Colonic mucosa (tissue), 4 donors: ENCODE results near the gene EXT2. TPM values are rescaled to one million over a fixed set of nuclear protein-coding genes. Genes with fewer than 3 reads are reported as not detected.

Experiments
- DNase-seq: peaks from one replicate; pipeline ENCODE4 v3.0.0-alpha.2; 2020
- H3K27ac ChIP-seq: fragments of 200-600 bp; one replicate; pipeline ENCODE4 v1.8.0; 2021
- H3K27me3 ChIP-seq: fragments of 200-600 bp; one replicate; pipeline ENCODE4 v1.8.0; 2021
- H3K36me3 ChIP-seq: fragments of 200-600 bp; one replicate; pipeline ENCODE4 v1.8.0; 2021
- H3K4me1 ChIP-seq: fragments of 200-600 bp; one replicate; pipeline ENCODE4 v1.8.0; 2021; ENCODE audit warnings: mild to moderate bottlenecking
- H3K4me3 ChIP-seq: fragments of 200-600 bp; one replicate; pipeline ENCODE4 v1.8.0; 2021
- H3K9ac ChIP-seq, 2 donors: one replicate each; pipeline ENCODE4 v1.7.0; 2013; ENCODE audit warnings: control low read depth in 2 of 2, low read depth in 2 of 2, low read length in 2 of 2
- H3K9me3 ChIP-seq: fragments of 200-600 bp; one replicate; pipeline ENCODE4 v1.8.0; 2021
- intact Hi-C: fragments of 100-400 bp; cut with DNase I; formaldehyde crosslinking; loops from one replicate; pipeline ENCODE4 v1.14.1; 2022
- total RNA-seq, 2 donors: library from RNA; stranded (reverse); fragmentation: NEBNext Ultra II Directional in 1 of 2; extraction: Animal tissue kit (Norgen Biotek cat#: 25700) in 1 of 2; gene quantifications; one replicate each; pipeline ENCODE4 v1.2.1, GENCODE V29; 2021
- TF ChIP-seq, protein P1 (sequence below): fragments of 200-600 bp; IDR thresholded peaks from one replicate; pipeline ENCODE4 v1.8.0; 2022; ENCODE audit warnings: antibody characterized with exemption, mild to moderate bottlenecking
- donor health status: healthy.
- donor health status: DM: no; HTN: no; CAD: no.
- donor health status: DM: no; HTN: no; CAD: no.

Gene EXT2
- total RNA-seq, 2 donors from 2014 or later, result 53.2 to 54.7 TPM

DNA sequence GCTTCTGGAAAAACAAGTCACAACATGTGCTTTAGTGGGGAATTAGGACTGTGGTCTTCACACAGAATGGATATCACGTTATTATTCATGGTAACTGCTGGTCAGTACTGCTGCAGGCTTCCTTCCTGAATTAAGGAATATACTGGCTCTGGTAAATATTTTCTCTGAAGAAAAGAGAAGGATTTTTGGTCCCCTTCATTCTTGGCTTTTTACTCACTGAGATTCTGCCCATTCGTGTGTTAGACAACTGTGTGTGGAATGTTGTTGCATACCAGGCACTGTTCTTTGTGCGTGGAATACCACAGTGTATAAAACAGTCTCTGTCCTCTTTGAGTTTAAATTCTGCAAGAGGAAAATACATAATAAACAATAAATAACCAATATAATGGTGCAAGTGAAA is 134.1 kb downstream of the EXT2 start:
- intact Hi-C loops, result no loop called here
- no peak overlapping the region for H3K4me3 ChIP-seq
- no peaks in the 10 kb centered on the region for H3K27me3 ChIP-seq
- no peak overlapping the region for H3K9ac ChIP-seq
- TF ChIP-seq, protein P1, sequence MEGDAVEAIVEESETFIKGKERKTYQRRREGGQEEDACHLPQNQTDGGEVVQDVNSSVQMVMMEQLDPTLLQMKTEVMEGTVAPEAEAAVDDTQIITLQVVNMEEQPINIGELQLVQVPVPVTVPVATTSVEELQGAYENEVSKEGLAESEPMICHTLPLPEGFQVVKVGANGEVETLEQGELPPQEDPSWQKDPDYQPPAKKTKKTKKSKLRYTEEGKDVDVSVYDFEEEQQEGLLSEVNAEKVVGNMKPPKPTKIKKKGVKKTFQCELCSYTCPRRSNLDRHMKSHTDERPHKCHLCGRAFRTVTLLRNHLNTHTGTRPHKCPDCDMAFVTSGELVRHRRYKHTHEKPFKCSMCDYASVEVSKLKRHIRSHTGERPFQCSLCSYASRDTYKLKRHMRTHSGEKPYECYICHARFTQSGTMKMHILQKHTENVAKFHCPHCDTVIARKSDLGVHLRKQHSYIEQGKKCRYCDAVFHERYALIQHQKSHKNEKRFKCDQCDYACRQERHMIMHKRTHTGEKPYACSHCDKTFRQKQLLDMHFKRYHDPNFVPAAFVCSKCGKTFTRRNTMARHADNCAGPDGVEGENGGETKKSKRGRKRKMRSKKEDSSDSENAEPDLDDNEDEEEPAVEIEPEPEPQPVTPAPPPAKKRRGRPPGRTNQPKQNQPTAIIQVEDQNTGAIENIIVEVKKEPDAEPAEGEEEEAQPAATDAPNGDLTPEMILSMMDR, result no peak
- H3K4me1 ChIP-seq, result no peaks in the 10 kb centered on the region
- DNase-seq, result no peak
- H3K27ac ChIP-seq, result no peak overlapping the region
- H3K9me3 ChIP-seq, result no peaks in the 10 kb centered on the region
- H3K36me3 ChIP-seq, result no peaks in the 10 kb centered on the region

DNA sequence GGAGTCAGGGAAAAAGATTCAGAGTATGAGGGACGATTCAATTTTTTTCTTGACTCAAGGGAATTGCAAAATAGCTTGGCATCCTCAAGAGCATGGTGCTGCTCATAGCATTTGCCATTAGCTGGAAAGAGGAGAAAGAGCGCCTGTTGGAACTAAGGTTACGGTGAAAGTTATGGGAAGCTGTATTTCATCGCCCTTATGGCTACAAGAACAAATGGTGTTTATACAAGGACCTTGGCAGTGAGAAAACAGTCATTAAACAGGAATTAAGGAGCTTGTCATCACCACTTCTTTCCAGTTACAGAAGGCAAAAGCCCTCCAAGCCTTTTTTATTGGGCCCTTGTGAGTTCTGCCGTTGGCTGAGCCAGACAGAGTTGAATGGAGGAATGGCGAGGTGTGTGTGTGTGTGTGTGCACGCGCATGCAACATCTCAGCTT is 140.3 kb downstream of the EXT2 start:
- no peaks in the 10 kb centered on the region for H3K27me3 ChIP-seq
- DNase-seq, result no peak
- H3K36me3 ChIP-seq, result no peaks in the 10 kb centered on the region
- intact Hi-C loops, result no loop called here
- TF ChIP-seq, protein P1, result no peak
- no peaks in the 10 kb centered on the region for H3K9me3 ChIP-seq
- no peaks in the 10 kb centered on the region for H3K4me1 ChIP-seq
- H3K9ac ChIP-seq, result no peak overlapping the region
- H3K27ac ChIP-seq, result no peak overlapping the region
- H3K4me3 ChIP-seq, result no peak overlapping the region

DNA sequence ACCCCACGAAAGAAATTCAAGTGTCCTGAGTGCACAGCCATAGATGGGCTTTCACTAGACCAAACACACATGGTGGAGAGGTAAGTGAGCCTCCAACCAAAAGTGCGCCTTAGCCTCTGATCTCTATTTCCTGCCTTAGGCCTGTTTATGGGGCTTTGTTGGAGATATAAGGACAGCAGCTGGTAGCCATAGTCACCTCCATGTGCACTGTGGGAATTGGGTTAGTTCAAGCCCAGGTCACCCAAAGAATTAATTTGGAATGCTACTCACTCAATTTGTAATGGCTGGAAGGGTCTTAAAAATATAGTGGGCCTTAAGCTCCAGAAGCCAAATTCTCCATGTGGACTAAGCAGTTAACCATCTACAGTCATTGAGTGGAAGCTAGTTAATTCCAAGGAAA is 140.8 kb downstream of the EXT2 start:
- Histone ChIP-seq H3K4me1 (no peaks in the 10 kb centered on the region), H3K4me3 (no peak overlapping the region), H3K9me3 (no peaks in the 10 kb centered on the region), H3K27ac (no peak overlapping the region), H3K9ac (no peak overlapping the region), H3K36me3 (no peaks in the 10 kb centered on the region), H3K27me3 (no peaks in the 10 kb centered on the region)
- intact Hi-C loops, result no loop called here
- no peak for DNase-seq
- TF ChIP-seq, protein P1, result no peak

DNA sequence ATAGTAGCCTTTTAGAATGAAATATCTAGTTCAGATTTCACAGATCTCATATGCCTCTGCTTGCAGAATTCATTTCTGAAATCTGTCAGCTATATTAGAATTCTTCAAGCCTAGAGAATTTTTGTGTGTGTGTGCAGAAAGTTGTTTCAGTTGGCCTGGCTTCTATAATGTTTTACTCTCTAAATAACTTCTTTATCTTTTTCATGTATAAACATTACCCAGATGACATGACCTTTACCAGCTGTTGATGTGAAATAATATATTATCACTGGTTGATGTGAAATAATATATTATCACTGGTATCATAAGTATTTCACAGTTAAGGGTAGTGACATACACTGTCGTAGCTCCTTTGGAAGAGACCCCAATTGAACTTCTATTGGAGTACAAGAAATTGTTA is 141.7 kb downstream of the EXT2 start:
- Histone ChIP-seq H3K4me1 (no peaks in the 10 kb centered on the region), H3K27me3 (no peaks in the 10 kb centered on the region), H3K9me3 (no peaks in the 10 kb centered on the region), H3K36me3 (no peaks in the 10 kb centered on the region), H3K4me3 (no peak overlapping the region), H3K9ac (no peak overlapping the region), H3K27ac (no peak overlapping the region)
- intact Hi-C loops, result no loop called here
- DNase-seq, result no peak
- TF ChIP-seq, protein P1, result no peak

DNA sequence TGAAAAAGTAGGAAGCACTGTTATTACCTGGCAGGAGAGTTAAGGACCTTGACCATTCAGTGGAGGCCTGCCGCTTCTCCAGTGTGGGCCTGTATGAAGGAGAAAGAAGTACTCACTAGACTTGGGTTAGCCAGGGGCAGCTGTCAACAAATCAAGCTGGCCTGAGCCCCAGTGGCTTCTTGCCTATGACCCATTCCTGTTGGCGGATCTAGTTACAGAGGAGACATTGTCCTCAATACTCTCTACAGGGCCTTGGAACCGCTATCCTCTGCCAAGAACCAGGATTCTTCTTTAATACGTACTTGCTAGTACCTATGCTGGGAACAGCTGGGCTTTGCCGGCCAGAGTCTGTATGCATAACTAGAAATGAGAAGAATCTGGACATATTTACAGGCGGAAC is 146.4 kb downstream of the EXT2 start:
- no peak for DNase-seq
- intact Hi-C loops, result no loop called here
- Histone ChIP-seq H3K36me3 (peaks cover 4% of the 10 kb centered on the region), H3K27ac (no peak overlapping the region), H3K4me1 (no peaks in the 10 kb centered on the region), H3K27me3 (no peaks in the 10 kb centered on the region), H3K9me3 (no peaks in the 10 kb centered on the region), H3K9ac (no peak overlapping the region), H3K4me3 (no peak overlapping the region)
- TF ChIP-seq, protein P1, result no peak

DNA sequence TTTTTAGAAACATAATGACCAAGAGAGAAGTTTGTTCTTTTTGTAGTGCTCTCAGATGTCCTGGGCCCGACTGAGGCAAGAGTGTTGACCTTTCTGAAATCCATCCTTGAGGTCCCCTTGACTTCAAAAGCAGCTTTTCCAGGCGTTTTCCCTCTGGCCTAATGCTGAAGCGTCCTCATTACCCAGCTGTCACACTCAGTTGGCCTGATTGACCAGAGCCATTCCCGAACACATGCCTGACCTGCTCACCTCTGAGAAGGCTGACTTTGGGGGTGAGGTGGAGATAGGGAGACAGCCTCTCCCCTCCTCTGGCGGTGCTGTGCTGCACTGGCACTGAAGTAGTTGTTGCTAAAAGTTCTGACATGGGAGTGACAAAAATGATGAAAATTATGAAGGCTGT is 147.6 kb downstream of the EXT2 start:
- Histone ChIP-seq H3K9me3 (no peaks in the 10 kb centered on the region), H3K4me3 (no peak overlapping the region), H3K36me3 (peaks cover 4% of the 10 kb centered on the region), H3K9ac (no peak overlapping the region), H3K27me3 (no peaks in the 10 kb centered on the region), H3K4me1 (no peaks in the 10 kb centered on the region), H3K27ac (no peak overlapping the region)
- intact Hi-C loops, result no loop called here
- no peak for DNase-seq
- TF ChIP-seq, protein P1, result no peak
